ENCODE data around the gene PRKCH. TPM values are rescaled to one million over a fixed set of nuclear protein-coding genes. Genes with fewer than 3 reads are reported as not detected.

The PRKCH gene
- polyA plus RNA-seq, 3 donors, result 3.6 to 6.2 (median 5.4) TPM

GRCh38 chr14:61345151-61345482, 23.7 kb downstream of the PRKCH start:
- H3K9me3 ChIP-seq (replicated peaks in 1 of 2; ENCODE audit: control insufficient read depth in 1 of 2, insufficient read depth in 1 of 2, low read length in 2 of 2), result no peaks in the 10 kb centered on the region
- H3K9ac ChIP-seq (ENCODE audit: insufficient read depth, low read length, poor library complexity, severe bottlenecking), result no peak overlapping the region
- no CpG with 5 or more reads among the region's 2 CpGs for WGBS (ENCODE audit: insufficient coverage)
- Mint-ChIP-seq H3K9me3 (peaks cover 0 to 3% (median 0%) of the 10 kb centered on the region in 7 donors), H3K4me1 (peaks cover 82% of the 10 kb centered on the region), H3K36me3 (peaks cover 3 to 7% of the 10 kb centered on the region in 2 donors), H3K27ac (peak overlapping the region; percentile 95 to 99 (median 98)), H3K4me3 (peak overlapping the region; percentile 28 to 62), H3K27me3 (ENCODE audit: low read depth in 3 of 3) (peaks cover 0 to 1% (median 0%) of the 10 kb centered on the region in 3 donors)
- no peak for DNase-seq
- H3K36me3 ChIP-seq (replicated peaks in 1 of 2; ENCODE audit: control insufficient read depth in 1 of 2, insufficient read depth in 2 of 2, low read length in 2 of 2), result no peaks in the 10 kb centered on the region
- H3K27ac ChIP-seq (ENCODE audit: low read depth in 1 of 2, low read length in 2 of 2), result peak overlapping the region; percentile 93 to 95
- H3K79me2 ChIP-seq (ENCODE audit: insufficient read depth, low read length), result peaks cover 64% of the 10 kb centered on the region
- no peaks in the 10 kb centered on the region for H3K27me3 ChIP-seq (ENCODE audit: control insufficient read depth in 2 of 2, insufficient read depth in 2 of 2, low read length in 2 of 2)
- H2AFZ ChIP-seq (ENCODE audit: insufficient read depth, low read depth, low read length, poor library complexity, severe bottlenecking), result no peak overlapping the region
- no peak for TF ChIP-seq CTCF (IDR thresholded peaks at IDR 0.05)
- H3K4me3 ChIP-seq (replicated peaks in 1 of 3; ENCODE audit: low read depth in 2 of 3, low read length in 3 of 3), result peak overlapping the region in 1 of 3 experiments; percentile 67
- no peaks in the 10 kb centered on the region for H4K20me1 ChIP-seq (ENCODE audit: insufficient read depth, low read length)
- H3K4me2 ChIP-seq (replicated peaks; ENCODE audit: extremely low read depth, low read length, poor library complexity, severe bottlenecking), result peak overlapping the region; percentile 81
- intact Hi-C loops (cut with micrococcal nuclease), result no loop called here
- H3K4me1 ChIP-seq (ENCODE audit: control insufficient read depth in 1 of 2, insufficient read depth in 2 of 2, low read length in 2 of 2), result peaks cover 72 to 73% of the 10 kb centered on the region in 2 donors

GRCh38 chr14:61346221-61346620, 24.8 kb downstream of the PRKCH start:
- intact Hi-C loops (cut with micrococcal nuclease), result no loop called here
- peak overlapping the region in 1 of 2 donors; percentile 93 for H3K27ac ChIP-seq (ENCODE audit: low read depth in 1 of 2, low read length in 2 of 2)
- no peak overlapping the region for H3K9ac ChIP-seq (ENCODE audit: insufficient read depth, low read length, poor library complexity, severe bottlenecking)
- Mint-ChIP-seq H3K27ac (peak overlapping the region in 1 of 7 donors; percentile 95), H3K4me1 (peaks cover 80% of the 10 kb centered on the region), H3K9me3 (peaks cover 0 to 3% (median 0%) of the 10 kb centered on the region in 7 donors), H3K36me3 (peaks cover 0 to 5% of the 10 kb centered on the region in 2 donors), H3K27me3 (ENCODE audit: low read depth in 3 of 3) (peaks cover 0 to 3% (median 2%) of the 10 kb centered on the region in 3 donors), H3K4me3 (no peak overlapping the region)
- H3K4me3 ChIP-seq (replicated peaks in 1 of 3; ENCODE audit: low read depth in 2 of 3, low read length in 3 of 3), result no peak overlapping the region
- no peak overlapping the region for H3K4me2 ChIP-seq (replicated peaks; ENCODE audit: extremely low read depth, low read length, poor library complexity, severe bottlenecking)
- DNase-seq, result no peak
- no peaks in the 10 kb centered on the region for H3K27me3 ChIP-seq (ENCODE audit: control insufficient read depth in 2 of 2, insufficient read depth in 2 of 2, low read length in 2 of 2)
- 17% methylated on average over 1 of the region's 2 CpGs for WGBS (ENCODE audit: insufficient coverage)
- peaks cover 65% of the 10 kb centered on the region for H3K79me2 ChIP-seq (ENCODE audit: insufficient read depth, low read length)
- no peaks in the 10 kb centered on the region for H3K9me3 ChIP-seq (replicated peaks in 1 of 2; ENCODE audit: control insufficient read depth in 1 of 2, insufficient read depth in 1 of 2, low read length in 2 of 2)
- no peaks in the 10 kb centered on the region for H3K36me3 ChIP-seq (replicated peaks in 1 of 2; ENCODE audit: control insufficient read depth in 1 of 2, insufficient read depth in 2 of 2, low read length in 2 of 2)
- no peak overlapping the region for H2AFZ ChIP-seq (ENCODE audit: insufficient read depth, low read depth, low read length, poor library complexity, severe bottlenecking)
- no peaks in the 10 kb centered on the region for H4K20me1 ChIP-seq (ENCODE audit: insufficient read depth, low read length)
- no peak for TF ChIP-seq CTCF (IDR thresholded peaks at IDR 0.05)
- H3K4me1 ChIP-seq (ENCODE audit: control insufficient read depth in 1 of 2, insufficient read depth in 2 of 2, low read length in 2 of 2), result peaks cover 71 to 73% of the 10 kb centered on the region in 2 donors

Measured in CD14-positive monocyte (primary cell).